ENCODE measurements around the gene FAM117B.

FAM117B gene

GRCh38 chr2:202636213-202636513 lies 1.4 kb downstream of the FAM117B start:
- DNase-seq (ENCODE audit: low read depth): no peak
- TF ChIP-seq MAX (IDR thresholded peaks at IDR 0.05; ENCODE audit: low read depth, low read length) (no peak), CTCF (IDR thresholded peaks at IDR 0.05; ENCODE audit: low read depth, low read length) (no peak), MYC (IDR thresholded peaks at IDR 0.05; ENCODE audit: low read depth, low read length) (no peak), POLR2A (IDR thresholded peaks at IDR 0.05; ENCODE audit: extremely low read depth, insufficient read length) (no peak)

GRCh38 chr2:202638721-202639120 lies 4.0 kb downstream of the FAM117B start:
- H3K4me3 ChIP-seq (ENCODE audit: low read depth, low read length): peak overlapping the region; percentile 12
- no peak for DNase-seq (ENCODE audit: low read depth)
- no peak for TF ChIP-seq POLR2A (IDR thresholded peaks at IDR 0.05; ENCODE audit: extremely low read depth, insufficient read length)
- no peak for TF ChIP-seq MAX (IDR thresholded peaks at IDR 0.05; ENCODE audit: low read depth, low read length)
- no peak for TF ChIP-seq MYC (IDR thresholded peaks at IDR 0.05; ENCODE audit: low read depth, low read length)
- no peak for TF ChIP-seq CTCF (IDR thresholded peaks at IDR 0.05; ENCODE audit: low read depth, low read length)

More at GRCh38 chr2:202636213-202636513, 1.4 kb downstream of the FAM117B start:
- H3K4me3 ChIP-seq (ENCODE audit: low read depth, low read length): peak overlapping the region; percentile 88

- TF ChIP-seq MAX (IDR thresholded peaks at IDR 0.05; ENCODE audit: low read depth, low read length) (no peak), MYC (IDR thresholded peaks at IDR 0.05; ENCODE audit: low read depth, low read length) (no peak), POLR2A (IDR thresholded peaks at IDR 0.05; ENCODE audit: extremely low read depth, insufficient read length) (no peak), CTCF (IDR thresholded peaks at IDR 0.05; ENCODE audit: low read depth, low read length) (no peak)
- H3K4me3 ChIP-seq (ENCODE audit: low read depth, low read length): no peak overlapping the region
- DNase-seq (ENCODE audit: low read depth): no peak
Measured at GRCh38 chr2:202639231-202639630, 4.5 kb downstream of the FAM117B start.

GRCh38 chr2:202642567-202642966 lies 7.8 kb downstream of the FAM117B start:
- no peak for TF ChIP-seq POLR2A (IDR thresholded peaks at IDR 0.05; ENCODE audit: extremely low read depth, insufficient read length)
- TF ChIP-seq MYC (IDR thresholded peaks at IDR 0.05; ENCODE audit: low read depth, low read length): no peak
- TF ChIP-seq CTCF (IDR thresholded peaks at IDR 0.05; ENCODE audit: low read depth, low read length): no peak
- TF ChIP-seq MAX (IDR thresholded peaks at IDR 0.05; ENCODE audit: low read depth, low read length): no peak
- no peak overlapping the region for H3K4me3 ChIP-seq (ENCODE audit: low read depth, low read length)

GRCh38 chr2:202643012-202643858 lies 8.5 kb downstream of the FAM117B start:
- TF ChIP-seq CTCF (IDR thresholded peaks at IDR 0.05; ENCODE audit: low read depth, low read length) (no peak), MAX (IDR thresholded peaks at IDR 0.05; ENCODE audit: low read depth, low read length) (no peak), MYC (IDR thresholded peaks at IDR 0.05; ENCODE audit: low read depth, low read length) (no peak), POLR2A (IDR thresholded peaks at IDR 0.05; ENCODE audit: extremely low read depth, insufficient read length) (no peak)
- H3K4me3 ChIP-seq (ENCODE audit: low read depth, low read length): no peak overlapping the region
- peak; percentile 27 for DNase-seq (ENCODE audit: low read depth)

More at GRCh38 chr2:202642567-202642966, 7.8 kb downstream of the FAM117B start:
- no peak for DNase-seq (ENCODE audit: low read depth)
